ENCODE results near the gene PTPRZ1.

DNA sequence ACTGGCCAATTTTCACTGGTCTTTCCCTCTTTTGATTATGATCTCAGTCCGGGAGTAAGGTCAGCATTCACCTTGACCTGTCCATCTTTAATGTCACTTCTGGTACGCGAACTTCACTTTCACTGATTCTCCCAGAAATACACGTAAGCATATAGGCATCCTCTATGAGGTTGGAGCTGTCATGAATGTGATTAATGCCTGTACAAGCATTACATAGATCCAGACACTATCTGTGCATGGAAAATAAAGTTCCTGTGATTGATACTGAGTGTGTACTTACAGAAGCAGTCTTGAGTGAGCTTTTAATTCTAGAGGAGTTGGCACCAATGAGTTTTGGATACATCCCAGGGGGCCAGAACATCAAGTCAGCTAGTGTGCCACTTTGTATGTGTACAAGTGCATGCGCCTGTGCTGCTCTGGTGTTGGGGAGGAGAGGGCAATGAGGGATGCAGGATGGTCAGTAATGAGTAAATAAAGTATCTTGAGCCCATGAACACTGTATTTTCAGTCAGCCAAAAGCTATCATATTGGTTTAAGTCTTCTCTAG lies 6.0 kb downstream of the PTPRZ1 start:
- TF ChIP-seq, protein P1, sequence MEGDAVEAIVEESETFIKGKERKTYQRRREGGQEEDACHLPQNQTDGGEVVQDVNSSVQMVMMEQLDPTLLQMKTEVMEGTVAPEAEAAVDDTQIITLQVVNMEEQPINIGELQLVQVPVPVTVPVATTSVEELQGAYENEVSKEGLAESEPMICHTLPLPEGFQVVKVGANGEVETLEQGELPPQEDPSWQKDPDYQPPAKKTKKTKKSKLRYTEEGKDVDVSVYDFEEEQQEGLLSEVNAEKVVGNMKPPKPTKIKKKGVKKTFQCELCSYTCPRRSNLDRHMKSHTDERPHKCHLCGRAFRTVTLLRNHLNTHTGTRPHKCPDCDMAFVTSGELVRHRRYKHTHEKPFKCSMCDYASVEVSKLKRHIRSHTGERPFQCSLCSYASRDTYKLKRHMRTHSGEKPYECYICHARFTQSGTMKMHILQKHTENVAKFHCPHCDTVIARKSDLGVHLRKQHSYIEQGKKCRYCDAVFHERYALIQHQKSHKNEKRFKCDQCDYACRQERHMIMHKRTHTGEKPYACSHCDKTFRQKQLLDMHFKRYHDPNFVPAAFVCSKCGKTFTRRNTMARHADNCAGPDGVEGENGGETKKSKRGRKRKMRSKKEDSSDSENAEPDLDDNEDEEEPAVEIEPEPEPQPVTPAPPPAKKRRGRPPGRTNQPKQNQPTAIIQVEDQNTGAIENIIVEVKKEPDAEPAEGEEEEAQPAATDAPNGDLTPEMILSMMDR (conservative IDR thresholded peaks at IDR 0.05): no peak
- TF ChIP-seq EZH2 (IDR thresholded peaks at IDR 0.05; ENCODE audit: low read depth): no peak
